Activated T-cell treated with anti-CD3 and anti-CD28 coated beads, Interleukin-2, amount 50 U/mL, for 72 hours (primary cell): ENCODE data around the gene LMO7. TPM values are rescaled to one million over a fixed set of nuclear protein-coding genes. Genes with fewer than 3 reads are reported as not detected.
A peak's percentile ranks its signal among the peaks of the same experiment; 100 is the strongest.

ENCODE experiments used
- ATAC-seq, 2 donors: fragments of 150-1000 bp; cut with Tn5 transposase; replicated peaks in 1 of 2; 2 replicates each; pipeline ENCODE4 v1.10.0; 2021; ENCODE audit warnings: moderate library complexity in 2 of 2, mild to moderate bottlenecking in 1 of 2
- DNase-seq, 2 donors: peaks; one replicate each; pipeline ENCODE4 v3.0.0; 2021 to 2022; ENCODE audit warnings: mixed read lengths in 1 of 2
- H3K27ac Mint-ChIP-seq: one replicate; pipeline ENCODE4 v1.8.0; 2022; ENCODE audit warnings: mild to moderate bottlenecking, moderate library complexity, mixed read lengths
- H3K27me3 Mint-ChIP-seq: one replicate; pipeline ENCODE4 v1.8.0; 2022; ENCODE audit warnings: low read depth, mixed read lengths
- H3K36me3 Mint-ChIP-seq, 2 donors: one replicate each; pipeline ENCODE4 v1.8.0; 2022; ENCODE audit warnings: mixed read lengths in 2 of 2, mild to moderate bottlenecking in 1 of 2; ENCODE audit not compliant: insufficient read depth in 2 of 2
- H3K4me1 Mint-ChIP-seq: one replicate; pipeline ENCODE4 v1.8.0; 2022; ENCODE audit warnings: low read depth, mixed read lengths
- H3K4me3 Mint-ChIP-seq, 2 donors: one replicate each; pipeline ENCODE4 v1.8.0; 2022; ENCODE audit warnings: mild to moderate bottlenecking in 2 of 2, mixed read lengths in 2 of 2, moderate library complexity in 2 of 2
- H3K9me3 Mint-ChIP-seq, 2 donors: one replicate each; pipeline ENCODE4 v1.8.0; 2022; ENCODE audit warnings: mixed read lengths in 2 of 2
- total RNA-seq, 2 donors: library from RNA; stranded (reverse); gene quantifications; one replicate each; pipeline ENCODE4 v1.2.3, GENCODE V29; 2022

Gene LMO7
- total RNA-seq, 2 donors from 2014 or later, result 12.1 to 14.6 TPM

GRCh38 chr13:75872980-75873379 lies 236.8 kb downstream of the LMO7 start:
- ATAC-seq (no peak), DNase-seq (no peak)
- no peak overlapping the region for H3K27ac Mint-ChIP-seq
- no peaks in the 10 kb centered on the region for H3K36me3 Mint-ChIP-seq
- H3K4me1 Mint-ChIP-seq, result peaks cover 26% of the 10 kb centered on the region
- H3K27me3 Mint-ChIP-seq, result peaks cover 17% of the 10 kb centered on the region
- no peak overlapping the region for H3K4me3 Mint-ChIP-seq
- H3K9me3 Mint-ChIP-seq, result no peaks in the 10 kb centered on the region

- Mint-ChIP-seq H3K9me3 (no peaks in the 10 kb centered on the region), H3K4me3 (no peak overlapping the region), H3K27me3 (peaks cover 17% of the 10 kb centered on the region), H3K36me3 (no peaks in the 10 kb centered on the region), H3K4me1 (peaks cover 26% of the 10 kb centered on the region), H3K27ac (no peak overlapping the region)
- DNase-seq (no peak), ATAC-seq (no peak)
Observed at GRCh38 chr13:75873494-75873893, 237.4 kb downstream of the LMO7 start.

GRCh38 chr13:75875450-75875849 lies 239.3 kb downstream of the LMO7 start:
- DNase-seq, result no peak
- H3K9me3 Mint-ChIP-seq, result no peaks in the 10 kb centered on the region
- H3K27me3 Mint-ChIP-seq, result peaks cover 17% of the 10 kb centered on the region
- H3K4me1 Mint-ChIP-seq, result peaks cover 16% of the 10 kb centered on the region
- ATAC-seq, result peak; percentile 21 to 46
- H3K36me3 Mint-ChIP-seq, result no peaks in the 10 kb centered on the region
- no peak overlapping the region for H3K27ac Mint-ChIP-seq
- no peak overlapping the region for H3K4me3 Mint-ChIP-seq

- Mint-ChIP-seq H3K9me3 (no peaks in the 10 kb centered on the region), H3K4me1 (peaks cover 13% of the 10 kb centered on the region), H3K27ac (no peak overlapping the region), H3K36me3 (no peaks in the 10 kb centered on the region), H3K27me3 (peaks cover 12% of the 10 kb centered on the region), H3K4me3 (peak overlapping the region; percentile 15 to 31)
- DNase-seq (peak; percentile 45 to 52), ATAC-seq (peak; percentile 86 to 90)
Observed at GRCh38 chr13:75876142-75877050, 240.3 kb downstream of the LMO7 start.

DNA sequence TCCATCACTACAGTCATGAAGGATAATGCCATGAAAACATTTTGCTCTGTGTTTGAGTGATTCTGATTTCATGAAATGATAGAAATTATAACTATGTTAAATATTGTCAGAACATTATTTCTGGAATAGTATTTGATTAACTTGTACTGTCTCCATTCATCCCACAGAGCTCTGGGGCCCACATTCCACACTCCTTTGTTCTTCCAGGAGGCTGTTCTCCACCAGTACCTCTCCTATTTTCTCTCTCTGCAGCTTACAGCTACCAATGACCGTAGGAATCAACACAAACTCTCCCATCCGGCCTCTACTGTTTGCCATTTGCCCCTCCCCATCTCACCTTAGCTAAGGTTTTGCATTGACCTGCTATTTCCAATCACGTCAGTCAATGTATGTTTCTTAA lies 240.9 kb downstream of the LMO7 start:
- H3K4me1 Mint-ChIP-seq, result peaks cover 13% of the 10 kb centered on the region
- H3K36me3 Mint-ChIP-seq, result no peaks in the 10 kb centered on the region
- H3K27me3 Mint-ChIP-seq, result peaks cover 8% of the 10 kb centered on the region
- no peak for DNase-seq
- no peak overlapping the region for H3K27ac Mint-ChIP-seq
- no peak overlapping the region for H3K4me3 Mint-ChIP-seq
- no peaks in the 10 kb centered on the region for H3K9me3 Mint-ChIP-seq
- ATAC-seq, result no peak

DNA sequence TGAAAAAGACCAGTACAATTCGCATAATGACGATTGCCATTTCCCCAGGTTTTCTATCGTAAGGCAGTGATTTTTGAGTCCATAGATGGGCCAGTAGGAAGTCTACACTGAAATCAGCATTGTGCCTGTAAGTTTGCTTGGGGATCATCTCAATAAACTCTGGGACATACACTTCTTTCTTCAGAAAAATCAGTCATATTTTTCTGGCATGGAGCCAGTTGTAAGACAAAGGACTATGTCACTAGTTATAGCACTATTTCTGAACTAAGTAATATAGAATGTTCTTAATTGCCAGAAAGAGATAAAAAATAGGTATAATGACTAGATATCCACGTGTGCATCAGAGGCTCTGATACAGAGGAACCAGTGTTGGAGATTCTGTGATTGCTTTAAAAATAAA lies 243.5 kb downstream of the LMO7 start:
- peaks cover 5% of the 10 kb centered on the region for H3K27me3 Mint-ChIP-seq
- ATAC-seq, result no peak
- H3K9me3 Mint-ChIP-seq, result no peaks in the 10 kb centered on the region
- no peaks in the 10 kb centered on the region for H3K36me3 Mint-ChIP-seq
- H3K4me3 Mint-ChIP-seq, result no peak overlapping the region
- no peak overlapping the region for H3K27ac Mint-ChIP-seq
- DNase-seq, result no peak
- H3K4me1 Mint-ChIP-seq, result peaks cover 13% of the 10 kb centered on the region

- DNase-seq, result no peak
- ATAC-seq, result no peak
- no peak overlapping the region for H3K27ac Mint-ChIP-seq
- no peaks in the 10 kb centered on the region for H3K36me3 Mint-ChIP-seq
- peaks cover 5% of the 10 kb centered on the region for H3K27me3 Mint-ChIP-seq
- H3K9me3 Mint-ChIP-seq, result no peaks in the 10 kb centered on the region
- peaks cover 2% of the 10 kb centered on the region for H3K4me1 Mint-ChIP-seq
- no peak overlapping the region for H3K4me3 Mint-ChIP-seq
Observed at GRCh38 chr13:75881109-75881775, 245.1 kb downstream of the LMO7 start.

GRCh38 chr13:75882261-75882660 lies 246.1 kb downstream of the LMO7 start:
- H3K4me3 Mint-ChIP-seq, result no peak overlapping the region
- ATAC-seq (no peak), DNase-seq (no peak)
- no peaks in the 10 kb centered on the region for H3K36me3 Mint-ChIP-seq
- peaks cover 2% of the 10 kb centered on the region for H3K27me3 Mint-ChIP-seq
- no peak overlapping the region for H3K27ac Mint-ChIP-seq
- no peaks in the 10 kb centered on the region for H3K9me3 Mint-ChIP-seq
- H3K4me1 Mint-ChIP-seq, result no peaks in the 10 kb centered on the region

GRCh38 chr13:75889427-75889826 lies 253.3 kb downstream of the LMO7 start:
- H3K9me3 Mint-ChIP-seq, result no peaks in the 10 kb centered on the region
- no peak overlapping the region for H3K27ac Mint-ChIP-seq
- H3K4me1 Mint-ChIP-seq, result no peaks in the 10 kb centered on the region
- no peaks in the 10 kb centered on the region for H3K27me3 Mint-ChIP-seq
- ATAC-seq (no peak), DNase-seq (no peak)
- no peaks in the 10 kb centered on the region for H3K36me3 Mint-ChIP-seq
- H3K4me3 Mint-ChIP-seq, result no peak overlapping the region

GRCh38 chr13:75895168-75895567 lies 259.0 kb downstream of the LMO7 start:
- Mint-ChIP-seq H3K27ac (no peak overlapping the region), H3K4me1 (no peaks in the 10 kb centered on the region), H3K4me3 (no peak overlapping the region), H3K27me3 (peaks cover 8% of the 10 kb centered on the region), H3K36me3 (no peaks in the 10 kb centered on the region), H3K9me3 (no peaks in the 10 kb centered on the region)
- DNase-seq (no peak), ATAC-seq (no peak)

DNA sequence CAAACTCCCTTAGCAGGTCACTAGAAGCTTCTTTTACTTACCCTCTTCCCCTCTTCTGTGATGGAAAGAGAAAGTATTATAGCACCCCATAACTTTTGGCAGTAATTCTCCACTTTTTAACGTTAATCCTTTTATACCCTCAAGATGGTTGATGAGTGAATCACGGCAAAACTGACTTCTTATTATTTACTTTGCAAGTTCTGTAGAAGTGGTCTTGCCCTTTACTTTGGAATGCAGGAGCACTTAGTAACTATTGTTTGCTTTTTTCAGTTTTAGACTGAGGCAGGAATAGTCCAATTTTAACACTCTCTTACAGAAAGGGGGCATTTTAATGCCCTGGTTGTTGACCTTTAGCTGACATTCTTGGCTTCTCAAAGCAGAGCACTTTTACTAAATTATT lies 260.1 kb downstream of the LMO7 start:
- no peak for DNase-seq
- Mint-ChIP-seq H3K9me3 (no peaks in the 10 kb centered on the region), H3K27me3 (peaks cover 13% of the 10 kb centered on the region), H3K27ac (no peak overlapping the region), H3K4me3 (no peak overlapping the region), H3K36me3 (no peaks in the 10 kb centered on the region), H3K4me1 (no peaks in the 10 kb centered on the region)
- no peak for ATAC-seq

DNA sequence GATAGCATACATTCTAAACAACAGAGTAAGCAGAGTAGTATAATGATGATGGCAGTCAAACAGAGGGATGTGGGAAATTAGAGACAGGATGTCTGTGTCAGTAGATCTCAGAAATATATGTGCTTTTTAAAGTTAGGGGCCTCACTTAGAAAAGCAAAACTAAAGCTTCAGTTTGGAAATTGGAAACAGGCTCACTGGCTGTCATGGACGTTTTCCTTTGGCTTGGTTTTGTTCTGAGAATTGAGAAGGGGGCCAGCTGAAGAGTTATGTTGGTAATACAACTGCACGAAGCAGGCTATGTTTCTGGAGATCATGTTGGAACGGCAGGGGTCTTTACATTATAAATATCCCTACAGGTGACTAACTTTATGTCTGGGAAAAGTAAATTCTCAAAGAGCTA lies 261.3 kb downstream of the LMO7 start:
- DNase-seq (no peak), ATAC-seq (no peak)
- Mint-ChIP-seq H3K27me3 (peaks cover 15% of the 10 kb centered on the region), H3K9me3 (no peaks in the 10 kb centered on the region), H3K4me1 (no peaks in the 10 kb centered on the region), H3K4me3 (no peak overlapping the region), H3K36me3 (no peaks in the 10 kb centered on the region), H3K27ac (no peak overlapping the region)

- Mint-ChIP-seq H3K36me3 (no peaks in the 10 kb centered on the region), H3K27ac (no peak overlapping the region), H3K4me3 (no peak overlapping the region), H3K27me3 (peaks cover 28% of the 10 kb centered on the region), H3K9me3 (no peaks in the 10 kb centered on the region), H3K4me1 (no peaks in the 10 kb centered on the region)
- DNase-seq (no peak), ATAC-seq (no peak)
Observed at GRCh38 chr13:75901501-75901900, 265.4 kb downstream of the LMO7 start.
